SK-N-SH (cell line): Measurements from ENCODE around the gene PIGL.

Experiments used
- CHD2 ChIP-seq: fragments of 150-350 bp; IDR thresholded peaks from 2 replicates; pipeline ENCODE4 v1.6.1; 2018; ENCODE audit warnings: low read length; ENCODE audit not compliant: partially characterized antibody
- EZH2phosphoT487 ChIP-seq: fragments of 200-600 bp; sonication (generic); IDR thresholded peaks from 2 replicates; pipeline ENCODE4 v1.6.1; 2017; ENCODE audit warnings: low read depth, mixed run types, mild to moderate bottlenecking, antibody characterized with exemption, moderate library complexity, borderline replicate concordance
- FOXJ3 ChIP-seq: sonication (generic); formaldehyde crosslinking; IDR thresholded peaks from 2 replicates; pipeline ENCODE4 v1.5.1; 2020; ENCODE audit warnings: mild to moderate bottlenecking, missing genetic modification reagents
- GABPA ChIP-seq: IDR thresholded peaks from 2 replicates; pipeline ENCODE4 v1.4.0; 2012; ENCODE audit warnings: low read depth, mild to moderate bottlenecking
- JUND ChIP-seq: IDR thresholded peaks from 2 replicates; pipeline ENCODE4 v1.4.0; 2012
- NFIC ChIP-seq: IDR thresholded peaks from 2 replicates; pipeline ENCODE4 v1.4.0; 2012; ENCODE audit warnings: borderline replicate concordance
- POLR2AphosphoS5 ChIP-seq: IDR thresholded peaks from 2 replicates; pipeline ENCODE4 v1.6.1; 2012; ENCODE audit warnings: low read depth, low read length
- RCOR1 ChIP-seq: fragments of 150-350 bp; IDR thresholded peaks from 2 replicates; pipeline ENCODE4 v1.6.1; 2017; ENCODE audit warnings: antibody characterized with exemption, low read length
- TAF1 ChIP-seq: IDR thresholded peaks from 2 replicates; pipeline ENCODE4 v1.6.1; 2012; ENCODE audit warnings: low read depth, mild to moderate bottlenecking, low read length, moderate library complexity, borderline replicate concordance
- YY1 ChIP-seq: IDR thresholded peaks from 2 replicates; pipeline ENCODE4 v1.4.0; 2012; ENCODE audit warnings: low read depth, mild to moderate bottlenecking
- TF ChIP-seq, protein P1 (sequence below): fragments of 200-600 bp; sonication (generic); IDR thresholded peaks from 2 replicates; pipeline ENCODE4 v1.6.1; 2017; ENCODE audit warnings: antibody characterized with exemption, mild to moderate bottlenecking, moderate library complexity
- TF ChIP-seq, protein P2 (sequence below): IDR thresholded peaks from 2 replicates; pipeline ENCODE4 v1.6.1; 2012; ENCODE audit warnings: mild to moderate bottlenecking, low read depth, low read length, moderate library complexity
- TF ChIP-seq, protein P3 (sequence below): IDR thresholded peaks from 2 replicates; pipeline ENCODE4; 2012

DNA sequence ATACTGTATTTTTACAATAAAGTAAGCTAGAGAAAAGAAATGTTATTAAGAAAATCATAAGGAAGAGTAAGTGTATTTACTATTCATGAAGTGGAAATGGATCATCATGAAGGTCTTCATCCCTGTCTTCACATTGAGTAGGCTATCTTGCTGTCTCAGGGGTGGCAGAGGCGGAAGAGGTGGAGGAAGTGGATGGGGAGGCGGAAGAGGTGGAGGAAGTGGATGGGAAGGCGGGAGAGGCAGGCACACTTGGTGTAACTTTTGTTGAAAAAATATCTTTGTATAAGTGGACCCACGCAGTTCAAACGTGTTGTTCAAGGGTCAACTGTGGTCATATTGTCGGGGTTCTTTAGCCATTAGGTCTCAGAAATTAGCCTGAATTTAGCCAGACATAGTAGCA, 50.2 kb downstream of the PIGL start:
- TF ChIP-seq NFIC (no peak), CHD2 (no peak), YY1 (no peak), RCOR1 (no peak), GABPA (no peak), POLR2AphosphoS5 (no peak), JUND (no peak), TAF1 (no peak), EZH2phosphoT487 (no peak), FOXJ3 (CRISPR knock-in tag) (no peak)
- TF ChIP-seq, protein P1, sequence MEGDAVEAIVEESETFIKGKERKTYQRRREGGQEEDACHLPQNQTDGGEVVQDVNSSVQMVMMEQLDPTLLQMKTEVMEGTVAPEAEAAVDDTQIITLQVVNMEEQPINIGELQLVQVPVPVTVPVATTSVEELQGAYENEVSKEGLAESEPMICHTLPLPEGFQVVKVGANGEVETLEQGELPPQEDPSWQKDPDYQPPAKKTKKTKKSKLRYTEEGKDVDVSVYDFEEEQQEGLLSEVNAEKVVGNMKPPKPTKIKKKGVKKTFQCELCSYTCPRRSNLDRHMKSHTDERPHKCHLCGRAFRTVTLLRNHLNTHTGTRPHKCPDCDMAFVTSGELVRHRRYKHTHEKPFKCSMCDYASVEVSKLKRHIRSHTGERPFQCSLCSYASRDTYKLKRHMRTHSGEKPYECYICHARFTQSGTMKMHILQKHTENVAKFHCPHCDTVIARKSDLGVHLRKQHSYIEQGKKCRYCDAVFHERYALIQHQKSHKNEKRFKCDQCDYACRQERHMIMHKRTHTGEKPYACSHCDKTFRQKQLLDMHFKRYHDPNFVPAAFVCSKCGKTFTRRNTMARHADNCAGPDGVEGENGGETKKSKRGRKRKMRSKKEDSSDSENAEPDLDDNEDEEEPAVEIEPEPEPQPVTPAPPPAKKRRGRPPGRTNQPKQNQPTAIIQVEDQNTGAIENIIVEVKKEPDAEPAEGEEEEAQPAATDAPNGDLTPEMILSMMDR = no peak
- TF ChIP-seq, protein P2, sequence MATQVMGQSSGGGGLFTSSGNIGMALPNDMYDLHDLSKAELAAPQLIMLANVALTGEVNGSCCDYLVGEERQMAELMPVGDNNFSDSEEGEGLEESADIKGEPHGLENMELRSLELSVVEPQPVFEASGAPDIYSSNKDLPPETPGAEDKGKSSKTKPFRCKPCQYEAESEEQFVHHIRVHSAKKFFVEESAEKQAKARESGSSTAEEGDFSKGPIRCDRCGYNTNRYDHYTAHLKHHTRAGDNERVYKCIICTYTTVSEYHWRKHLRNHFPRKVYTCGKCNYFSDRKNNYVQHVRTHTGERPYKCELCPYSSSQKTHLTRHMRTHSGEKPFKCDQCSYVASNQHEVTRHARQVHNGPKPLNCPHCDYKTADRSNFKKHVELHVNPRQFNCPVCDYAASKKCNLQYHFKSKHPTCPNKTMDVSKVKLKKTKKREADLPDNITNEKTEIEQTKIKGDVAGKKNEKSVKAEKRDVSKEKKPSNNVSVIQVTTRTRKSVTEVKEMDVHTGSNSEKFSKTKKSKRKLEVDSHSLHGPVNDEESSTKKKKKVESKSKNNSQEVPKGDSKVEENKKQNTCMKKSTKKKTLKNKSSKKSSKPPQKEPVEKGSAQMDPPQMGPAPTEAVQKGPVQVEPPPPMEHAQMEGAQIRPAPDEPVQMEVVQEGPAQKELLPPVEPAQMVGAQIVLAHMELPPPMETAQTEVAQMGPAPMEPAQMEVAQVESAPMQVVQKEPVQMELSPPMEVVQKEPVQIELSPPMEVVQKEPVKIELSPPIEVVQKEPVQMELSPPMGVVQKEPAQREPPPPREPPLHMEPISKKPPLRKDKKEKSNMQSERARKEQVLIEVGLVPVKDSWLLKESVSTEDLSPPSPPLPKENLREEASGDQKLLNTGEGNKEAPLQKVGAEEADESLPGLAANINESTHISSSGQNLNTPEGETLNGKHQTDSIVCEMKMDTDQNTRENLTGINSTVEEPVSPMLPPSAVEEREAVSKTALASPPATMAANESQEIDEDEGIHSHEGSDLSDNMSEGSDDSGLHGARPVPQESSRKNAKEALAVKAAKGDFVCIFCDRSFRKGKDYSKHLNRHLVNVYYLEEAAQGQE = no peak
- TF ChIP-seq, protein P3, sequence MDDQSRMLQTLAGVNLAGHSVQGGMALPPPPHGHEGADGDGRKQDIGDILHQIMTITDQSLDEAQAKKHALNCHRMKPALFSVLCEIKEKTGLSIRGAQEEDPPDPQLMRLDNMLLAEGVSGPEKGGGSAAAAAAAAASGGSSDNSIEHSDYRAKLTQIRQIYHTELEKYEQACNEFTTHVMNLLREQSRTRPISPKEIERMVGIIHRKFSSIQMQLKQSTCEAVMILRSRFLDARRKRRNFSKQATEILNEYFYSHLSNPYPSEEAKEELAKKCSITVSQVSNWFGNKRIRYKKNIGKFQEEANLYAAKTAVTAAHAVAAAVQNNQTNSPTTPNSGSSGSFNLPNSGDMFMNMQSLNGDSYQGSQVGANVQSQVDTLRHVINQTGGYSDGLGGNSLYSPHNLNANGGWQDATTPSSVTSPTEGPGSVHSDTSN = no peak
